Renal cortex interstitium (tissue), 11 donors: ENCODE data around the gene BMP6. TPM values are rescaled to one million over a fixed set of nuclear protein-coding genes. Genes with fewer than 3 reads are reported as not detected.

Source experiments
- DNase-seq, 11 donors: peaks; one replicate each; pipeline ENCODE4 v3.0.0-alpha.2; 2013; ENCODE audit warnings: low read depth in 9 of 11, low spot score in 4 of 11; ENCODE audit errors: extremely low read depth in 1 of 11
- polyA plus RNA-seq, 3 donors: library from polyadenylated mRNA; unstranded; fragments of 120-200 nt; gene quantifications; one replicate each; pipeline ENCODE4 v1.2.1, GENCODE V29; 2013; ENCODE audit not compliant: insufficient read length in 3 of 3

BMP6 gene
- polyA plus RNA-seq, 3 donors = 6.8 to 8.4 (median 7.4) TPM

- DNase-seq = peak in 2 of 11 donors; percentile 31 to 46
Measured at GRCh38 chr6:7909323-7910276, 183.7 kb downstream of the BMP6 start.

- no peak for DNase-seq
Measured at GRCh38 chr6:7910298-7910653, 184.4 kb downstream of the BMP6 start.

GRCh38 chr6:7910654-7911344, 184.9 kb downstream of the BMP6 start, which contains the start of gene TXNDC5:
TSS of gene TXNDC5 (minus strand) at chr6:7910788. CDS start at chr6:7910776, 12 bp downstream.
- DNase-seq = peak in 9 of 11 donors; percentile 29 to 77 (median 69)

GRCh38 chr6:7911345-7911725, 185.4 kb downstream of the BMP6 start:
- no peak for DNase-seq

GRCh38 chr6:7912024-7912423, 186.1 kb downstream of the BMP6 start:
- no peak for DNase-seq

- no peak for DNase-seq
Measured at GRCh38 chr6:7912736-7913517, 187.0 kb downstream of the BMP6 start.

- no peak for DNase-seq
Measured at GRCh38 chr6:7914311-7914710, 188.4 kb downstream of the BMP6 start.

GRCh38 chr6:7914991-7915789, 189.3 kb downstream of the BMP6 start:
- DNase-seq = no peak

- DNase-seq = no peak
Measured at GRCh38 chr6:7916959-7917358, 191.1 kb downstream of the BMP6 start.

- no peak for DNase-seq
Measured at GRCh38 chr6:7917729-7918128, 191.8 kb downstream of the BMP6 start.

- DNase-seq = no peak
Measured at GRCh38 chr6:7918403-7918802, 192.5 kb downstream of the BMP6 start.

GRCh38 chr6:7919871-7920270, 194.0 kb downstream of the BMP6 start:
- no peak for DNase-seq

- DNase-seq = no peak
Measured at GRCh38 chr6:7920425-7920824, 194.5 kb downstream of the BMP6 start.

GRCh38 chr6:7921046-7921445, 195.1 kb downstream of the BMP6 start:
- no peak for DNase-seq

- no peak for DNase-seq
Measured at GRCh38 chr6:7921632-7922092, 195.8 kb downstream of the BMP6 start.

- DNase-seq = no peak
Measured at GRCh38 chr6:7922596-7922995, 196.7 kb downstream of the BMP6 start.

- DNase-seq = no peak
Measured at GRCh38 chr6:7924867-7925266, 199.0 kb downstream of the BMP6 start.
